T-helper 17 cell (primary cell): ENCODE measurements around the gene PTGDS. TPM values are rescaled to one million over a fixed set of nuclear protein-coding genes. Genes with fewer than 3 reads are reported as not detected.
A peak's percentile ranks its signal among the peaks of the same experiment; 100 is the strongest.

ENCODE experiments used
- ATAC-seq: fragments of 150-1000 bp; cut with Tn5 transposase; 2 replicates; pipeline ENCODE4 v1.10.0; 2021; ENCODE audit warnings: mild to moderate bottlenecking, moderate library complexity
- DNase-seq, 3 donors: peaks; one replicate each; pipeline versions ENCODE4 v3.0.0 to v3.0.0-alpha.2; 2020 to 2021
- H3K9me3 ChIP-seq: one replicate; pipeline ENCODE4 v1.7.0; 2013; ENCODE audit warnings: low read length, mild to moderate bottlenecking; ENCODE audit not compliant: control insufficient read depth, poor library complexity, severe bottlenecking
- H3K27ac Mint-ChIP-seq: one replicate; pipeline ENCODE4 v1.8.0; 2022; ENCODE audit warnings: mild to moderate bottlenecking, moderate library complexity, mixed read lengths
- H3K27me3 Mint-ChIP-seq: one replicate; pipeline ENCODE4 v1.8.0; 2022; ENCODE audit warnings: mixed read lengths
- H3K36me3 Mint-ChIP-seq: one replicate; pipeline ENCODE4 v1.8.0; 2022; ENCODE audit warnings: low read depth, mixed read lengths
- H3K4me1 Mint-ChIP-seq: one replicate; pipeline ENCODE4 v1.8.0; 2022; ENCODE audit warnings: mild to moderate bottlenecking, mixed read lengths
- H3K4me3 Mint-ChIP-seq: one replicate; pipeline ENCODE4 v1.8.0; 2022; ENCODE audit warnings: mild to moderate bottlenecking, moderate library complexity, mixed read lengths
- total RNA-seq, 4 donors: library from RNA in 2 of 4; stranded (reverse) in 2 of 4; gene quantifications; one replicate each; pipeline ENCODE4 v1.2.3 and lab custom pipeline; 2022 to 2026

Gene PTGDS
- total RNA-seq, 2 donors from 2014 or later, result 21.4 to 166 TPM

GRCh38 chr9:136988872-136989271 lies 11.6 kb downstream of the PTGDS start:
- Mint-ChIP-seq H3K36me3 (peaks cover 4% of the 10 kb centered on the region), H3K4me1 (peaks cover 16% of the 10 kb centered on the region), H3K27ac (no peak overlapping the region), H3K27me3 (peaks cover 5% of the 10 kb centered on the region), H3K4me3 (peak overlapping the region; percentile 41)
- ATAC-seq (no peak), DNase-seq (no peak)
- no peaks in the 10 kb centered on the region for H3K9me3 ChIP-seq

DNA sequence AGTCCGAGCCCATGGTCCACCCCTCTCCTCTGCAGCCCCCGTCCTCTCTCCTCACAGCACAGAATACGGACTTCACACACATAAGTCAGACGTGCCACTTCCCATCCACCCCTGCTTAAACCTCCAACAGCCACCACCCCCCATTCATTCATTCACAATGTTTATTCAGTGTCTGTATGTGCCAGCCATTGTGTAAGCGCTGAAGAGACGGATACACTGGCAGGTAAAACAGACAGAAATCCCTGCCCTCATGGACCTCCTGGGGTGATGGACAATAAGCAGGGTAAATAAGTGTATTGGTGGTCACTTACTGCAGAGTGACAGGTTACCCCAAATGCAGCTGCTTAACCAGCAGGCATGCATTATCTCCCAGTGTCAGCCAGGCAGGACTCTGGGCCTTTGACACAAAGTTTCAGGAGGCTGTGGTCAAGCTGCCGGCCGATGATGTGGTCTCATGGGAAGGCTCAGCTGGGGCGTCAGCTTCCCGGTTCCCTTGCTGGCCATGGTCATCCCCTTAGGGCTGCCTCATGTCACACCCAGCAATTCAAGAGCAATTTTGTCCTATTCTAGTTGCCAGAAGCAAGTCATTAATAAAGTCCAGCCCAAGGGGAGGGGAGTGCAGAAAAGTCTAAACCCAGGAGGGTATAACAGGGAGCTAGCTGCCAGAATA lies 13.1 kb downstream of the PTGDS start:
- Mint-ChIP-seq H3K4me3 (peak overlapping the region; percentile 89), H3K27ac (no peak overlapping the region), H3K36me3 (peaks cover 2% of the 10 kb centered on the region), H3K27me3 (no peaks in the 10 kb centered on the region), H3K4me1 (peaks cover 13% of the 10 kb centered on the region)
- DNase-seq, result no peak
- no peaks in the 10 kb centered on the region for H3K9me3 ChIP-seq
- no peak for ATAC-seq

GRCh38 chr9:136991993-136992818 lies 14.9 kb downstream of the PTGDS start, which contains the start of gene PAXX:
Gene PAXX (plus strand): TSS chr9:136992422. CDS start chr9:136992444, 22 bp downstream.
- H3K27ac Mint-ChIP-seq, result peak within 1 kb of the TSS; percentile 61

GRCh38 chr9:136992819-136993369 lies 15.6 kb downstream of the PTGDS start:
- Mint-ChIP-seq H3K4me3 (peak overlapping the region; percentile 89), H3K27me3 (no peaks in the 10 kb centered on the region), H3K4me1 (peaks cover 22% of the 10 kb centered on the region), H3K27ac (peak overlapping the region; percentile 61), H3K36me3 (peaks cover under 1% of the 10 kb centered on the region)
- DNase-seq (no peak), ATAC-seq (no peak)
- H3K9me3 ChIP-seq, result no peaks in the 10 kb centered on the region

More at GRCh38 chr9:136991993-136992818, 14.9 kb downstream of the PTGDS start, which contains the start of gene PAXX:
- H3K4me1 Mint-ChIP-seq, result peaks cover 18% of the 10 kb centered on the region
- H3K9me3 ChIP-seq, result no peaks in the 10 kb centered on the region
- ATAC-seq, result peak; percentile 91
- peak within 1 kb of the TSS; percentile 89 for H3K4me3 Mint-ChIP-seq
- peaks cover 2% of the 10 kb centered on the region for H3K36me3 Mint-ChIP-seq
- no peaks in the 10 kb centered on the region for H3K27me3 Mint-ChIP-seq
- peak; percentile 92 to 96 (median 92) for DNase-seq

- Mint-ChIP-seq H3K4me1 (peaks cover 30% of the 10 kb centered on the region), H3K27ac (peak overlapping the region; percentile 39), H3K27me3 (no peaks in the 10 kb centered on the region), H3K36me3 (no peaks in the 10 kb centered on the region), H3K4me3 (peak overlapping the region; percentile 89)
- DNase-seq (no peak), ATAC-seq (no peak)
- H3K9me3 ChIP-seq, result no peaks in the 10 kb centered on the region
Observed at GRCh38 chr9:136994180-136994887, 17.0 kb downstream of the PTGDS start.

DNA sequence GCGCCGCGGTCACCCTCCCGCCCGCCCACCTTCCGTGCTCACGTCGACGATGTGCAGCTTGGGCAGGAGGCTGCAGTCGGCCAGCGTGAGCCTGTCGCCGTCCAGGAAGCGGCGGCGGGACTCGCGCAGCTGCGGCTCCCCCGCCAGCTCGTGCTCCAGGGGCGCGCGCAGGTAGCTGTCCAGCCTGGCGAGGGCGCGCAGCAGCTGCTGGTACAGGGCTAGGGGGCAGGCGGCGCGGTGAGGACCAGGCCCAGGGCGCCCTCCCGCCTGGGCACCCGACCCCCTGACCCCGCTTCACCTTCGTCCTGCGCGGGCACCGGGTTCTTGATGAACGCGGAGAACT lies 17.6 kb downstream of the PTGDS start:
- Mint-ChIP-seq H3K36me3 (no peaks in the 10 kb centered on the region), H3K4me3 (no peak overlapping the region), H3K27me3 (no peaks in the 10 kb centered on the region), H3K27ac (no peak overlapping the region), H3K4me1 (peaks cover 27% of the 10 kb centered on the region)
- ATAC-seq, result no peak
- DNase-seq, result no peak
- H3K9me3 ChIP-seq, result no peaks in the 10 kb centered on the region

DNA sequence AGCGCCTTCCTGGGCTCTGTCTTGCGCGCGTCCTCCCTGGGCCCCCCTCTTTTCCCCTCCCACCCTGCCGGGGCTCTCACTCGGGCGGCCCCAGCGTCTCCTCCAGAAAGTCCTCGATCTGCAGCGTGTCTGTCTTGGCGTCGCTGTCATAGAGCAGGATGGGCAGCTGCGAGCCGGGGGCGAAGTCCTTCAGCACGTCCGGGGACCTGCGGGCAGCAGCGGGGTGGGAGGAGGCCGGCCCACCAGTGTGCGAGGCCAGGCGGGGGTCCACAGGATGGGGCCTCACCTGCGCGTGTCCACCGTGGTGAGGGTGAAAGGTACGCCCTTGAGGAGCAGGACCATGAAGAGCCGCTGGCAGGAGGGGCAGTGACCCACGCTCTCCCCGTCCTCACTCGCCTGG lies 18.1 kb downstream of the PTGDS start:
- no peaks in the 10 kb centered on the region for H3K9me3 ChIP-seq
- Mint-ChIP-seq H3K27ac (no peak overlapping the region), H3K36me3 (no peaks in the 10 kb centered on the region), H3K27me3 (no peaks in the 10 kb centered on the region), H3K4me3 (peak overlapping the region; percentile 55), H3K4me1 (peaks cover 30% of the 10 kb centered on the region)
- DNase-seq (no peak), ATAC-seq (no peak)

GRCh38 chr9:136995772-136996311 lies 18.5 kb downstream of the PTGDS start:
- peaks cover 29% of the 10 kb centered on the region for H3K4me1 Mint-ChIP-seq
- H3K27me3 Mint-ChIP-seq, result no peaks in the 10 kb centered on the region
- ATAC-seq, result no peak
- no peaks in the 10 kb centered on the region for H3K36me3 Mint-ChIP-seq
- no peaks in the 10 kb centered on the region for H3K9me3 ChIP-seq
- H3K4me3 Mint-ChIP-seq, result peak overlapping the region; percentile 76
- H3K27ac Mint-ChIP-seq, result peak overlapping the region; percentile 14
- DNase-seq, result no peak

DNA sequence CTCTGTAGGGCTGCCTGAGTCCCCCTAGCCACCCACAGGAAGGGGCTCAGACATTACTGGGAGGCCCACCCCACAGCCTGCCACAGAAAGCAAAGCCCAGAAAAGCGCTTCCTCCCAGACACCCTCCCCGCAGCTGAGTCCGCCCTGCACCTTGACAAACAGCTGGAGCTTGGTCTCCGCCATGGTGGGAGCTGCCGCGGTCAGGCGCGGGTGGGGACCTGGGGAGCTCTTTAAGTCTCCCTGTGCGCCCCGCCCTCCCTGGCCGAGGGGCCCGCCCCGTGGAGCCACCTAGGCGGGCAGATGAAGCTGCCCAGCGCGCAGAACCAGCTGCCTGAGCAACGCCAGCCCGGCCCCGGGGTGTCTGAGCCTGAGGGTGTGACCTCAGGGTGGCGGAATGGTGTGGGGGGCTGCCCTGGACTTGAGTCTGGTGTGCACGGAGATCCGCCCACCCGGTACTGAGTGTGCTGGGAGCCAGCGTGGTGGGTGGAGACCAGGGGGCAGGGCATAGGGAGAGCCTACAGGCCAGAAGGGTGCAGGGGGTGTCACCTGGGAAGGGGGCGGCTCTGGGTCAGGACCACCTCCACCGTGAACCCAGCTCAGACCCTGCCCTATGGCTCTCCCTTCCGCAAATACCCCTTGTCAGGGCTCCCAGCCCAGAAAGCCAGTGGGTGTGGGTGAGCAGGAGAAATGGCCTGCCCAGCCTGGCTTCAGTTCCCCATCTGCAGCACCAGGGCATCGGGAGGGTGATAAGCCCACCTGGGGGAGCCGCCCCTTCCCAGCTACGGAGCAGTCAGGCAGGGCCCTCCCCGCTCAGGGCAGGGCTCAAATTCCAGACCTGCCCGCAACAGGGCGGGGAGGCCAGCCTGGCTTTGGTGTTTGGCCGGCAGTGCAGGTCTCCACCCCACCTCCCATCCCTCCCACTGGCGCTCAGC lies 19.3 kb downstream of the PTGDS start, which contains the start of gene CLIC3:
TSS of gene CLIC3 (minus strand) at position 208 of the 932 bp plus-strand sequence. CDS start at position 183, 25 bp downstream.
- Mint-ChIP-seq H3K27me3 (no peaks in the 10 kb centered on the region), H3K27ac (peak within 1 kb of the TSS; percentile 95), H3K4me1 (peaks cover 25% of the 10 kb centered on the region), H3K4me3 (peak within 1 kb of the TSS; percentile 85), H3K36me3 (no peaks in the 10 kb centered on the region)
- ATAC-seq (peak; percentile 8), DNase-seq (peak in 2 of 3 donors; percentile 33 to 37)
- H3K9me3 ChIP-seq, result no peaks in the 10 kb centered on the region

GRCh38 chr9:136997371-136997770 lies 20.1 kb downstream of the PTGDS start:
- H3K27ac Mint-ChIP-seq, result peak overlapping the region; percentile 95
- peak overlapping the region; percentile 85 for H3K4me3 Mint-ChIP-seq
- no peaks in the 10 kb centered on the region for H3K9me3 ChIP-seq
- H3K4me1 Mint-ChIP-seq, result peaks cover 24% of the 10 kb centered on the region
- H3K27me3 Mint-ChIP-seq, result no peaks in the 10 kb centered on the region
- ATAC-seq (no peak), DNase-seq (no peak)
- H3K36me3 Mint-ChIP-seq, result no peaks in the 10 kb centered on the region

DNA sequence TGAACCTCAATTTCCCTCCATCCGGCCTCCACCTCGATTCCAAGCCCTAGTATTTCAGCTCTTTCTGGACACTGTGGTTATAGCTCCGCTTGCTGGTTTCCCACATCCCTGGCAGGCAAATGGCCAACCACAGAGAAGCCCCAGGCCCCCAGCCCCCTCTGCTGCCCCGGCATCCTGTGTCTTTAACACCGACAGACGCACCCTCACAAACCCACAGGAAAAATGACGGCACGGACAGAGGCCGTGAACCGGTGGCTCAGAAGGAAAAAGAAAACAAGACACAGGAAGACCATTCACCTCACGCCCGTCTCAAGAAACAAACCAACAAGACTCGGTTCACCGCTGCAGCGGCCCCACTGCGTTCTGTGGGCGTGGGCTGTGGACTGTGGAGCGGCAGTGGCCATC lies 20.5 kb downstream of the PTGDS start:
- peak overlapping the region; percentile 85 for H3K4me3 Mint-ChIP-seq
- ATAC-seq, result peak; percentile 24
- peaks cover 24% of the 10 kb centered on the region for H3K4me1 Mint-ChIP-seq
- no peaks in the 10 kb centered on the region for H3K27me3 Mint-ChIP-seq
- no peaks in the 10 kb centered on the region for H3K36me3 Mint-ChIP-seq
- DNase-seq, result no peak
- H3K27ac Mint-ChIP-seq, result peak overlapping the region; percentile 95
- H3K9me3 ChIP-seq, result no peaks in the 10 kb centered on the region
